Breast epithelium (tissue), 3 donors: Measurements from ENCODE around the gene PRDM2.

Experiments used
- POLR2A ChIP-seq: fragments of 450-650 bp; IDR thresholded peaks from one replicate; pipeline ENCODE4 v1.6.1; 2016; ENCODE audit warnings: antibody characterized with exemption, mild to moderate bottlenecking, moderate library complexity
- TF ChIP-seq, protein P1 (sequence below), 3 donors: fragments of 450-650 bp; IDR thresholded peaks; one replicate each; pipeline ENCODE4 v1.5.1; 2016 to 2017; ENCODE audit warnings: antibody characterized with exemption in 3 of 3, mild to moderate bottlenecking in 3 of 3, moderate library complexity in 3 of 3

DNA sequence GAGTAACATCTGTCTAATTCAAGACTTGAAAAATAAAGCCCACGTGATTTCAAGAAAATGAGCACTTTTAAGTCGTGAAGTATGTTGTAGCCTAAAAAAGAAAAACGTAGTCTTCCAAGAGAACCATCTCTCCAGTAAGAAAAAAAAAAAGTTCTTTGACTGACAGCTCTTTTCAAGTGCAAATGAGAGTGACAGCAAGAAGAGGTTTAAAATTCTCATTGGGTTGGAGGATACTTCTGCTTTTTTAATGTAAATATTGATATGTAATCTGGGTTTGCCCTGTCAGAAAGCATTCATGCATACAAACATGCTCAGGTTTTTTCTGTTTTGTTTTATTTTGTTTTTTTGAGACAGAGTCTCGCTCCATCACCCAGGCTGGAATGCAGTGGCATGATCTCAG is 32.3 kb upstream of the PRDM2 start:
- TF ChIP-seq, protein P1, sequence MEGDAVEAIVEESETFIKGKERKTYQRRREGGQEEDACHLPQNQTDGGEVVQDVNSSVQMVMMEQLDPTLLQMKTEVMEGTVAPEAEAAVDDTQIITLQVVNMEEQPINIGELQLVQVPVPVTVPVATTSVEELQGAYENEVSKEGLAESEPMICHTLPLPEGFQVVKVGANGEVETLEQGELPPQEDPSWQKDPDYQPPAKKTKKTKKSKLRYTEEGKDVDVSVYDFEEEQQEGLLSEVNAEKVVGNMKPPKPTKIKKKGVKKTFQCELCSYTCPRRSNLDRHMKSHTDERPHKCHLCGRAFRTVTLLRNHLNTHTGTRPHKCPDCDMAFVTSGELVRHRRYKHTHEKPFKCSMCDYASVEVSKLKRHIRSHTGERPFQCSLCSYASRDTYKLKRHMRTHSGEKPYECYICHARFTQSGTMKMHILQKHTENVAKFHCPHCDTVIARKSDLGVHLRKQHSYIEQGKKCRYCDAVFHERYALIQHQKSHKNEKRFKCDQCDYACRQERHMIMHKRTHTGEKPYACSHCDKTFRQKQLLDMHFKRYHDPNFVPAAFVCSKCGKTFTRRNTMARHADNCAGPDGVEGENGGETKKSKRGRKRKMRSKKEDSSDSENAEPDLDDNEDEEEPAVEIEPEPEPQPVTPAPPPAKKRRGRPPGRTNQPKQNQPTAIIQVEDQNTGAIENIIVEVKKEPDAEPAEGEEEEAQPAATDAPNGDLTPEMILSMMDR (IDR thresholded peaks at IDR 0.05): no peak
- TF ChIP-seq POLR2A: no peak
